ENCODE data around the gene RNF169. TPM values are rescaled to one million over a fixed set of nuclear protein-coding genes. Genes with fewer than 3 reads are reported as not detected.

Gene RNF169
- total RNA-seq (2021), result 19.7 and 20.6 TPM in 2 replicates
- percentile 88 among the genes with signal in this experiment for Bru-seq, nascent RNA
- percentile 87 among the genes with signal in this experiment for BruChase-seq, experiment 1, labeled RNA remaining after a 2-hour chase
- BruChase-seq, experiment 2, labeled RNA remaining after a 6-hour chase, result percentile 82 among the genes with signal in this experiment
- long read RNA-seq, full-length matches to known transcripts, result 6 of 15 reads
- long read RNA-seq, partial matches to known transcripts, result 0 of 15 reads
- long read RNA-seq, other reads (novel, unspliced or antisense), result 9 of 15 reads

- Histone ChIP-seq H3K36me3 (ENCODE audit: insufficient read depth, low read length, poor library complexity, severe bottlenecking) (no peaks in the 10 kb centered on the region), H3K4me1 (ENCODE audit: insufficient read depth, low read length, poor library complexity, severe bottlenecking) (peaks cover 5% of the 10 kb centered on the region), H3K27me3 (replicated peaks; ENCODE audit: insufficient read depth, low read depth, low read length, poor library complexity) (no peaks in the 10 kb centered on the region), H3K27ac (ENCODE audit: low read depth, low read length, poor library complexity, severe bottlenecking) (peak within 1 kb of the TSS; percentile 87), H3K4me3 (ENCODE audit: low read depth, low read length, poor library complexity, severe bottlenecking) (peak within 1 kb of the TSS; percentile 70), H3K9me3 (ENCODE audit: low read depth, low read length, poor library complexity, severe bottlenecking) (no peaks in the 10 kb centered on the region)
- CTCF ChIA-PET, result interaction anchor here (0.9 kb wide), 1 partner anchor 9 kb away, joined by 3 read pairs; no protein-coding TSS in a partner anchor
- TF ChIP-seq CTCF (conservative IDR thresholded peaks at IDR 0.05; ENCODE audit: low read depth, low read length), result no peak
- no peak for TF ChIP-seq EZH2 (IDR thresholded peaks at IDR 0.05; ENCODE audit: borderline replicate concordance, low read depth, low read length, poor library complexity, severe bottlenecking)
- intact Hi-C loops (cut with micrococcal nuclease; ENCODE audit: unreplicated experiment), result no loop called here
- peak; percentile 99 for DNase-seq (ENCODE audit: low spot score)
- no TSS peak for BruUV-seq (replicated peaks)
- POLR2A ChIA-PET (ENCODE audit: low non-redundant PET), result no interaction called here
Measured at GRCh38 chr11:74748211-74749126, at the start of gene RNF169. RNF169 (plus strand) TSS chr11:74748849; CDS start chr11:74748881, 32 bp downstream.

- Histone ChIP-seq H3K4me3 (ENCODE audit: low read depth, low read length, poor library complexity, severe bottlenecking) (peak overlapping the region; percentile 43), H3K4me1 (ENCODE audit: insufficient read depth, low read length, poor library complexity, severe bottlenecking) (no peaks in the 10 kb centered on the region), H3K27me3 (replicated peaks; ENCODE audit: insufficient read depth, low read depth, low read length, poor library complexity) (no peaks in the 10 kb centered on the region), H3K27ac (ENCODE audit: low read depth, low read length, poor library complexity, severe bottlenecking) (no peak overlapping the region), H3K36me3 (ENCODE audit: insufficient read depth, low read length, poor library complexity, severe bottlenecking) (no peaks in the 10 kb centered on the region), H3K9me3 (ENCODE audit: low read depth, low read length, poor library complexity, severe bottlenecking) (no peaks in the 10 kb centered on the region)
- TSS peak; percentile 87 for BruUV-seq (replicated peaks)
- POLR2A ChIA-PET (ENCODE audit: low non-redundant PET), result no interaction called here
- no peak for DNase-seq (ENCODE audit: low spot score)
- TF ChIP-seq CTCF (conservative IDR thresholded peaks at IDR 0.05; ENCODE audit: low read depth, low read length) (no peak), EZH2 (IDR thresholded peaks at IDR 0.05; ENCODE audit: borderline replicate concordance, low read depth, low read length, poor library complexity, severe bottlenecking) (no peak)
- CTCF ChIA-PET, result interaction anchor here (1.1 kb wide), 1 partner anchor 12 kb away, joined by 3 read pairs; no protein-coding TSS in a partner anchor
- intact Hi-C loops (cut with micrococcal nuclease; ENCODE audit: unreplicated experiment), result loop anchor here (5.0 kb wide), 1 partner anchor 172 kb away; no protein-coding TSS in a partner anchor
Measured at GRCh38 chr11:74699615-74700396, 48.8 kb upstream of the RNF169 start.

GRCh38 chr11:74701351-74701750 lies 47.3 kb upstream of the RNF169 start:
- POLR2A ChIA-PET (ENCODE audit: low non-redundant PET), result no interaction called here
- no TSS peak for BruUV-seq (replicated peaks)

More at GRCh38 chr11:74701351-74701750, 47.3 kb upstream of the RNF169 start:
- CTCF ChIA-PET, result interaction anchor here (0.5 to 2.7 kb wide), 6 partner anchors 25 to 547 kb away, joined by 3 to 35 read pairs (median 8); no protein-coding TSS in a partner anchor
- TF ChIP-seq CTCF (conservative IDR thresholded peaks at IDR 0.05; ENCODE audit: low read depth, low read length), result peak; percentile 37; the same call in 1 of the 2 replicates
- TF ChIP-seq EZH2 (IDR thresholded peaks at IDR 0.05; ENCODE audit: borderline replicate concordance, low read depth, low read length, poor library complexity, severe bottlenecking), result no peak
- peak; percentile 43 for DNase-seq (ENCODE audit: low spot score)
- Histone ChIP-seq H3K4me1 (ENCODE audit: insufficient read depth, low read length, poor library complexity, severe bottlenecking) (no peaks in the 10 kb centered on the region), H3K27me3 (replicated peaks; ENCODE audit: insufficient read depth, low read depth, low read length, poor library complexity) (no peaks in the 10 kb centered on the region), H3K4me3 (ENCODE audit: low read depth, low read length, poor library complexity, severe bottlenecking) (no peak overlapping the region), H3K9me3 (ENCODE audit: low read depth, low read length, poor library complexity, severe bottlenecking) (no peaks in the 10 kb centered on the region), H3K27ac (ENCODE audit: low read depth, low read length, poor library complexity, severe bottlenecking) (no peak overlapping the region), H3K36me3 (ENCODE audit: insufficient read depth, low read length, poor library complexity, severe bottlenecking) (no peaks in the 10 kb centered on the region)
- intact Hi-C loops (cut with micrococcal nuclease; ENCODE audit: unreplicated experiment), result loop anchor here (5.0 kb wide), 1 partner anchor 171 kb away; no protein-coding TSS in a partner anchor
